Measurements from ENCODE around the gene PGLYRP2. TPM values are rescaled to one million over a fixed set of nuclear protein-coding genes. Genes with fewer than 3 reads are reported as not detected.

Gene PGLYRP2
- total and polyA plus RNA-seq, 2 of the 13 experiments (the other 11 are each of a cell fraction or from before 2014, with no cell fraction given) = 0.04 to 1.0 TPM

GRCh38 chr19:15468675-15469512, 10.4 kb downstream of the PGLYRP2 start (continued):
- TF ChIP-seq, protein P1, sequence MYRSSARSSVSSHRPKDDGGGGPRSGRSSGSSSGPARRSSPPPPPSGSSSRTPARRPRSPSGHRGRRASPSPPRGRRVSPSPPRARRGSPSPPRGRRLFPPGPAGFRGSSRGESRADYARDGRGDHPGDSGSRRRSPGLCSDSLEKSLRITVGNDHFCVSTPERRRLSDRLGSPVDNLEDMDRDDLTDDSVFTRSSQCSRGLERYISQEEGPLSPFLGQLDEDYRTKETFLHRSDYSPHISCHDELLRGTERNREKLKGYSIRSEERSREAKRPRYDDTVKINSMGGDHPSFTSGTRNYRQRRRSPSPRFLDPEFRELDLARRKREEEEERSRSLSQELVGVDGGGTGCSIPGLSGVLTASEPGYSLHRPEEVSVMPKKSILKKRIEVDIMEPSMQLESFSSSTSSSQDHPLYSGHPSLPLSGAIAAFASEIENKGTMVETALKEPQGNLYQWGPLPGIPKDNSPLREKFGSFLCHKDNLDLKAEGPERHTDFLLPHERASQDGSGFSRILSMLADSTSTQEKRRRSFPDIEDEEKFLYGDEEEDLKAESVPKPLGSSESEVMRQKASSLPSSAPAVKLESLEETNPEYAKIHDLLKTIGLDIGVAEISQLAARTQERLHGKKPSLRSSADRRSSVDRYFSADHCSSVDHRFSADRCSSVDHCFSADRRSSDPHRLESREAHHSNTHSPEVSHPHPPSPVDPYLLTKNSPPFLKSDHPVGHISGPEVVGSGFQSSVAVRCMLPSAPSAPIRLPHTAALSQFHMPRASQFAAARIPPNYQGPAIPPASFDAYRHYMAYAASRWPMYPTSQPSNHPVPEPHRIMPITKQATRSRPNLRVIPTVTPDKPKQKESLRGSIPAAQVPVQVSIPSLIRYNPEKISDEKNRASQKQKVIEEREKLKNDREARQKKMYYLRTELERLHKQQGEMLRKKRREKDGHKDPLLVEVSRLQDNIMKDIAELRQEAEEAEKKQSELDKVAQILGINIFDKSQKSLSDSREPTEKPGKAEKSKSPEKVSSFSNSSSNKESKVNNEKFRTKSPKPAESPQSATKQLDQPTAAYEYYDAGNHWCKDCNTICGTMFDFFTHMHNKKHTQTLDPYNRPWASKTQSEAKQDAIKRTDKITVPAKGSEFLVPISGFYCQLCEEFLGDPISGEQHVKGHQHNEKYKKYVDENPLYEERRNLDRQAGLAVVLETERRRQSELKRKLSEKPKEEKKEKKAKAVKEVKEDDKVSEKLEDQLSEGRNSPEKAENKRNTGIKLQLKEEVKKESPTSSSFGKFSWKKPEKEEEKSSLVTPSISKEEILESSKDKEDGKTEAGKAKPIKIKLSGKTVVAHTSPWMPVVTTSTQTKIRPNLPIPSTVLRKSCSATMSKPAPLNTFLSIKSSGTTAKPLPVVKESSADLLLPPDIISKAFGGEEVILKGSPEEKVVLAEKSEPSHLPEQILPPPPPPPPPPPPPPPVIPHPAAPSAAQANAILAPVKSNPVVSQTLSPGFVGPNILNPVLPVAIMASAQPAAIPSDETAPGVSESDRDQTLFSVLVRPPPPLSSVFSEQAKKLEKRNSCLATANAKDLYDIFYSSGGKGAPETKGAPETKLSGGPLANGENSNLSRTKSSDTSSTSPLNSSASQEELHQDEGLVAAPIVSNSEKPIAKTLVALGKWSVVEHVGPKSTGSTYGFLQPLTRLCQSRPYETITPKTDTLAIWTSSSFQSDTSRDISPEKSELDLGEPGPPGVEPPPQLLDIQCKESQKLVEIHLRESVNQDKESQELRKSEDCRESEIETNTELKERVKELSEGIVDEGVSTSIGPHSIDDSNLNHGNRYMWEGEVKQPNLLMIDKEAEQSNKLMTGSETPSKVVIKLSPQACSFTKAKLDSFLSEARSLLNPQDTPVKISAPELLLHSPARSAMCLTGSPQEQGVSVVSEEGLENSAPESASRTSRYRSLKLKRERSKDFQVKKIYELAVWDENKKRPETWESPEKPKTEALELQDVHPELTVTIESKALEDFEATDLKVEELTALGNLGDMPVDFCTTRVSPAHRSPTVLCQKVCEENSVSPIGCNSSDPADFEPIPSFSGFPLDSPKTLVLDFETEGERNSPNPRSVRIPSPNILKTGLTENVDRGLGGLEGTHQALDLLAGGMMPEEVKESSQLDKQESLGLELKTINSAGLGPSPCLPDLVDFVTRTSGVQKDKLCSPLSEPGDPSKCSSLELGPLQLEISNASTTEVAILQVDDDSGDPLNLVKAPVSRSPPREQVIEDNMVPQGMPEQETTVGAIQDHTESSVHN (CRISPR knock-in tag; IDR thresholded peaks at IDR 0.05) = no peak
- TF ChIP-seq PHF5A (CRISPR knock-in tag; IDR thresholded peaks at IDR 0.05; ENCODE audit: low read depth, unreplicated experiment) (no peak), SNAI1 (CRISPR knock-in tag; IDR thresholded peaks at IDR 0.05; ENCODE audit: borderline replicate concordance) (no peak), AKNA (CRISPR knock-in tag; IDR thresholded peaks at IDR 0.05; ENCODE audit: borderline replicate concordance) (no peak), KDM3A (CRISPR knock-in tag; IDR thresholded peaks at IDR 0.05; ENCODE audit: low read depth) (no peak), YY1 (IDR thresholded peaks at IDR 0.05; ENCODE audit: insufficient read depth, insufficient replicate concordance, low read depth, low read length) (no peak), JARID2 (CRISPR knock-in tag; IDR thresholded peaks at IDR 0.05; ENCODE audit: insufficient replicate concordance) (no peak), HOXA9 (CRISPR knock-in tag; IDR thresholded peaks at IDR 0.05; ENCODE audit: borderline replicate concordance) (no peak)
- TF ChIP-seq, protein P2, sequence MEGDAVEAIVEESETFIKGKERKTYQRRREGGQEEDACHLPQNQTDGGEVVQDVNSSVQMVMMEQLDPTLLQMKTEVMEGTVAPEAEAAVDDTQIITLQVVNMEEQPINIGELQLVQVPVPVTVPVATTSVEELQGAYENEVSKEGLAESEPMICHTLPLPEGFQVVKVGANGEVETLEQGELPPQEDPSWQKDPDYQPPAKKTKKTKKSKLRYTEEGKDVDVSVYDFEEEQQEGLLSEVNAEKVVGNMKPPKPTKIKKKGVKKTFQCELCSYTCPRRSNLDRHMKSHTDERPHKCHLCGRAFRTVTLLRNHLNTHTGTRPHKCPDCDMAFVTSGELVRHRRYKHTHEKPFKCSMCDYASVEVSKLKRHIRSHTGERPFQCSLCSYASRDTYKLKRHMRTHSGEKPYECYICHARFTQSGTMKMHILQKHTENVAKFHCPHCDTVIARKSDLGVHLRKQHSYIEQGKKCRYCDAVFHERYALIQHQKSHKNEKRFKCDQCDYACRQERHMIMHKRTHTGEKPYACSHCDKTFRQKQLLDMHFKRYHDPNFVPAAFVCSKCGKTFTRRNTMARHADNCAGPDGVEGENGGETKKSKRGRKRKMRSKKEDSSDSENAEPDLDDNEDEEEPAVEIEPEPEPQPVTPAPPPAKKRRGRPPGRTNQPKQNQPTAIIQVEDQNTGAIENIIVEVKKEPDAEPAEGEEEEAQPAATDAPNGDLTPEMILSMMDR (CRISPR knock-in tag; IDR thresholded peaks at IDR 0.05) = no peak
